Testis (tissue), 2 donors: ENCODE data around the gene SLC25A21.

Experiments
- CTCF ChIP-seq, 3 experiments: fragments of 450-650 bp in 2 of 3; fragments of 200-600 bp in 1 of 3; sonication (generic) in 1 of 3; IDR thresholded peaks; one replicate each; pipeline ENCODE4 v1.5.1; 2016 to 2019; ENCODE audit warnings: antibody characterized with exemption in 3 of 3, mild to moderate bottlenecking in 2 of 3, moderate library complexity in 1 of 3
- POLR2A ChIP-seq: fragments of 450-650 bp; IDR thresholded peaks from one replicate; pipeline ENCODE4 v1.6.1; 2017; ENCODE audit warnings: antibody characterized with exemption, mild to moderate bottlenecking, moderate library complexity

- TF ChIP-seq CTCF (IDR thresholded peaks at IDR 0.05), result no peak
- no peak for TF ChIP-seq POLR2A
Observed at GRCh38 chr14:36684946-36685345, 487.5 kb downstream of the SLC25A21 start.
